Keratinocyte (primary cell): Measurements from ENCODE around the gene NAT9.

Experiments used
- CTCF ChIP-seq, 3 experiments: IDR thresholded peaks in 1 of 3; conservative IDR thresholded peaks in 1 of 3; optimal IDR thresholded peaks in 1 of 3; 2 replicates in 2 of 3; 3 replicates in 1 of 3; pipeline versions ENCODE3 to v1.5.1; 2011; ENCODE audit warnings: low read length in 3 of 3, mild to moderate bottlenecking in 3 of 3, moderate library complexity in 2 of 3, control low read depth in 1 of 3, inconsistent platforms in 1 of 3; ENCODE audit not compliant: insufficient read depth in 2 of 3; ENCODE audit errors: extremely low read depth in 1 of 3
- EZH2 ChIP-seq: IDR thresholded peaks from one replicate; pipeline ENCODE4 v1.6.1; 2012; ENCODE audit warnings: inconsistent platforms, mild to moderate bottlenecking, low read length, moderate library complexity

GRCh38 chr17:74743755-74744154 lies 32.4 kb downstream of the NAT9 start:
- TF ChIP-seq CTCF (optimal IDR thresholded peaks at IDR 0.05 in 1 of 3, IDR thresholded peaks at IDR 0.05 in 1 of 3, conservative IDR thresholded peaks at IDR 0.05 in 1 of 3; ENCODE audit: extremely low read depth in 1 of 3, insufficient read depth in 2 of 3, low read length in 3 of 3): no peak
- TF ChIP-seq EZH2: no peak
